ENCODE data around the gene RAPGEF4. TPM values are rescaled to one million over a fixed set of nuclear protein-coding genes. Genes with fewer than 3 reads are reported as not detected.
A peak's percentile ranks its signal among the peaks of the same experiment; 100 is the strongest.

The RAPGEF4 gene
- total RNA-seq, 1 experiment from 2014 or later: 2.2 TPM

DNA sequence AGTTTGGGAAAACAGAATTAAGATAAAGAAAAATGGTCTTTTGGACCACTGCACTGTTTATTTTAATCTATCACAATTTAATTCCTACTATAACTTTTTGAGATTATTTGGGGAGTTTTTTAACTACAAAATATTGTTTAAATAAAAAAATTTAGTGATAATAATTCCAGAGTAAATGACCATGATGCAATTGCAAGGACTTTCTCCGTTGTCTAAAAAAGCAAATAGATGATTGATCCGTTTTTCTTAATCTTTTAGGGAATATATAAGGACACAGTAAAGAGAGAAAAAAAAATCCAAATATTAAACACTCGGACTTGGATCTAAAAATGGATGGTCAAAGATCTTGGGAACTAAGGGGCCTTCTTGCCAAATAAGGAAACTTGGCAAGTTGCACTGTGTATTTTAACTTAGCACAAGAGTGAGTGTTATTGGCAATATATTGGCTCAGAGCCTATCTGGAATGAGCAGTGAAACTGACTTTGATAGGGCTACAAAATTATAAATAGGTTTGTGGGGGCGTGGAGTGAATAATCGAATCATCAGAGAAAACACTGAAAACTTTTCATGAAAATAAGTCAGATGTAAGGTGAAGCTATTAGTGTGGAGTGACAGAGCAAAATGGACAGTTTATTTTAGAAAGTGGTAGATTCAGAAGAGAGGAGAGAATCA is 342.0 kb downstream of the RAPGEF4 start:
- peaks cover 6% of the 10 kb centered on the region for H3K27me3 Mint-ChIP-seq (ENCODE audit: low read depth)
- ATAC-seq (no peak), DNase-seq (ENCODE audit: low spot score) (no peak)
- ChIA-PET CTCF (interaction anchor here (1.1 kb wide), 1 partner anchor 13 kb away, joined by 5 read pairs; no protein-coding TSS in a partner anchor), POLR2A (no interaction called here)
- TF ChIP-seq CREB1 (CRISPR knock-in tag; IDR thresholded peaks at IDR 0.05) (no peak), ZNF671 (CRISPR knock-in tag; IDR thresholded peaks at IDR 0.05) (no peak), HMGA2 (CRISPR knock-in tag; IDR thresholded peaks at IDR 0.05) (no peak), SP1 (CRISPR knock-in tag; conservative IDR thresholded peaks at IDR 0.05) (no peak), OVOL2 (CRISPR knock-in tag; IDR thresholded peaks at IDR 0.05; ENCODE audit: borderline replicate concordance) (no peak), TCF7 (CRISPR knock-in tag; IDR thresholded peaks at IDR 0.05; ENCODE audit: low read depth) (no peak), ZNF396 (CRISPR knock-in tag; IDR thresholded peaks at IDR 0.05; ENCODE audit: borderline replicate concordance) (no peak), ESRRA (CRISPR knock-in tag; IDR thresholded peaks at IDR 0.05; ENCODE audit: borderline replicate concordance) (no peak), RELA (CRISPR knock-in tag; IDR thresholded peaks at IDR 0.05; ENCODE audit: borderline replicate concordance) (no peak), SOX15 (CRISPR knock-in tag; IDR thresholded peaks at IDR 0.05) (no peak), CTCF (IDR thresholded peaks at IDR 0.05) (no peak), MXD4 (CRISPR knock-in tag; IDR thresholded peaks at IDR 0.05; ENCODE audit: borderline replicate concordance) (no peak), TEAD1 (CRISPR knock-in tag; IDR thresholded peaks at IDR 0.05) (no peak)
- TF ChIP-seq, protein P1, sequence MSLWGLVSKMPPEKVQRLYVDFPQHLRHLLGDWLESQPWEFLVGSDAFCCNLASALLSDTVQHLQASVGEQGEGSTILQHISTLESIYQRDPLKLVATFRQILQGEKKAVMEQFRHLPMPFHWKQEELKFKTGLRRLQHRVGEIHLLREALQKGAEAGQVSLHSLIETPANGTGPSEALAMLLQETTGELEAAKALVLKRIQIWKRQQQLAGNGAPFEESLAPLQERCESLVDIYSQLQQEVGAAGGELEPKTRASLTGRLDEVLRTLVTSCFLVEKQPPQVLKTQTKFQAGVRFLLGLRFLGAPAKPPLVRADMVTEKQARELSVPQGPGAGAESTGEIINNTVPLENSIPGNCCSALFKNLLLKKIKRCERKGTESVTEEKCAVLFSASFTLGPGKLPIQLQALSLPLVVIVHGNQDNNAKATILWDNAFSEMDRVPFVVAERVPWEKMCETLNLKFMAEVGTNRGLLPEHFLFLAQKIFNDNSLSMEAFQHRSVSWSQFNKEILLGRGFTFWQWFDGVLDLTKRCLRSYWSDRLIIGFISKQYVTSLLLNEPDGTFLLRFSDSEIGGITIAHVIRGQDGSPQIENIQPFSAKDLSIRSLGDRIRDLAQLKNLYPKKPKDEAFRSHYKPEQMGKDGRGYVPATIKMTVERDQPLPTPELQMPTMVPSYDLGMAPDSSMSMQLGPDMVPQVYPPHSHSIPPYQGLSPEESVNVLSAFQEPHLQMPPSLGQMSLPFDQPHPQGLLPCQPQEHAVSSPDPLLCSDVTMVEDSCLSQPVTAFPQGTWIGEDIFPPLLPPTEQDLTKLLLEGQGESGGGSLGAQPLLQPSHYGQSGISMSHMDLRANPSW (CRISPR knock-in tag; conservative IDR thresholded peaks at IDR 0.05; ENCODE audit: low read depth): no peak
- TF ChIP-seq, protein P2, sequence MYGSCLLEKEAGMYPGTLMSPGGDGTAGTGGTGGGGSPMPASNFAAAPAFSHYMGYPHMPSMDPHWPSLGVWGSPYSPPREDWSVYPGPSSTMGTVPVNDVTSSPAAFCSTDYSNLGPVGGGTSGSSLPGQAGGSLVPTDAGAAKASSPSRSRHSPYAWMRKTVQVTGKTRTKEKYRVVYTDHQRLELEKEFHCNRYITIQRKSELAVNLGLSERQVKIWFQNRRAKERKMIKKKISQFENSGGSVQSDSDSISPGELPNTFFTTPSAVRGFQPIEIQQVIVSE (CRISPR knock-in tag; IDR thresholded peaks at IDR 0.05; ENCODE audit: borderline replicate concordance): no peak
- TF ChIP-seq, protein P3, sequence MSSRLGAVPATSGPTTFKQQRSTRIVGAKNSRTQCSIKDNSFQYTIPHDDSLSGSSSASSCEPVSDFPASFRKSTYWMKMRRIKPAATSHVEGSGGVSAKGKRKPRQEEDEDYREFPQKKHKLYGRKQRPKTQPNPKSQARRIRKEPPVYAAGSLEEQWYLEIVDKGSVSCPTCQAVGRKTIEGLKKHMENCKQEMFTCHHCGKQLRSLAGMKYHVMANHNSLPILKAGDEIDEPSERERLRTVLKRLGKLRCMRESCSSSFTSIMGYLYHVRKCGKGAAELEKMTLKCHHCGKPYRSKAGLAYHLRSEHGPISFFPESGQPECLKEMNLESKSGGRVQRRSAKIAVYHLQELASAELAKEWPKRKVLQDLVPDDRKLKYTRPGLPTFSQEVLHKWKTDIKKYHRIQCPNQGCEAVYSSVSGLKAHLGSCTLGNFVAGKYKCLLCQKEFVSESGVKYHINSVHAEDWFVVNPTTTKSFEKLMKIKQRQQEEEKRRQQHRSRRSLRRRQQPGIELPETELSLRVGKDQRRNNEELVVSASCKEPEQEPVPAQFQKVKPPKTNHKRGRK (CRISPR knock-in tag; IDR thresholded peaks at IDR 0.05; ENCODE audit: borderline replicate concordance): no peak
- H3K4me3 Mint-ChIP-seq: peak overlapping the region; percentile 83
- H3K27ac Mint-ChIP-seq: no peak overlapping the region
- peaks cover 16% of the 10 kb centered on the region for H3K4me1 Mint-ChIP-seq
- H3K9me3 Mint-ChIP-seq: peaks cover 7% of the 10 kb centered on the region
- no peaks in the 10 kb centered on the region for H3K36me3 Mint-ChIP-seq

DNA sequence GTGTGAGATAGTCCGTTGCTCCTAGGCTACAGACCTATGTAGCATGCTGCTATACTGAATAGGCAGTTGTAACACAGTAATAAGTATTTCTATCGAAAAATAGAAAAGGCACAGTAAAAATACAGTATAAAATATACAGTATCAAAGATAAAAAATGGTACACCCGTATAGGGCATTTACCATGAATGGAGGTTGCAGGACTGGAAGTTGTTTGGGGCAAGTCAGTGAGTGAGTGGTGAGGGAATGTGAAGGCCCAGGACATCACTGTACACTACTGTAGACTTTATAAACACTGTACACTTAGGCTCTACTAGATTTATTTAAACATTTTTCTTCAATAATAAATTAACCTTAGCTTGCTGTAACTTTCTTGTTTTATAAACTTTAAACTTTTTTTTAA is 343.5 kb downstream of the RAPGEF4 start:
- no peak for DNase-seq (ENCODE audit: low spot score)
- no peak for ATAC-seq
- peaks cover 6% of the 10 kb centered on the region for H3K27me3 Mint-ChIP-seq (ENCODE audit: low read depth)
- POLR2A ChIA-PET: no interaction called here
- H3K27ac Mint-ChIP-seq: no peak overlapping the region
- CTCF ChIA-PET: interaction anchor here (3.5 kb wide), 1 partner anchor 12 kb away, joined by 13 read pairs; no protein-coding TSS in a partner anchor
- peaks cover 16% of the 10 kb centered on the region for H3K4me1 Mint-ChIP-seq
- H3K36me3 Mint-ChIP-seq: no peaks in the 10 kb centered on the region
- no peak overlapping the region for H3K4me3 Mint-ChIP-seq
- peaks cover 7% of the 10 kb centered on the region for H3K9me3 Mint-ChIP-seq
- TF ChIP-seq PRDM15 (CRISPR knock-in tag; IDR thresholded peaks at IDR 0.05) (no peak), ZNF671 (CRISPR knock-in tag; IDR thresholded peaks at IDR 0.05) (no peak), ATF2 (CRISPR knock-in tag; IDR thresholded peaks at IDR 0.05; ENCODE audit: borderline replicate concordance, low read depth) (no peak), GABPB1 (CRISPR knock-in tag; IDR thresholded peaks at IDR 0.05) (no peak), EMX1 (CRISPR knock-in tag; IDR thresholded peaks at IDR 0.05) (no peak), FOXP1 (CRISPR knock-in tag; IDR thresholded peaks at IDR 0.05; ENCODE audit: borderline replicate concordance) (no peak)
- TF ChIP-seq, protein P4, sequence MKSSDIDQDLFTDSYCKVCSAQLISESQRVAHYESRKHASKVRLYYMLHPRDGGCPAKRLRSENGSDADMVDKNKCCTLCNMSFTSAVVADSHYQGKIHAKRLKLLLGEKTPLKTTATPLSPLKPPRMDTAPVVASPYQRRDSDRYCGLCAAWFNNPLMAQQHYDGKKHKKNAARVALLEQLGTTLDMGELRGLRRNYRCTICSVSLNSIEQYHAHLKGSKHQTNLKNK (CRISPR knock-in tag; IDR thresholded peaks at IDR 0.05): no peak
